Measurements from ENCODE around the gene ENOX1.

The ENOX1 gene

GRCh38 chr13:43792076-43792881 lies 5.5 kb upstream of the ENOX1 start:
- Histone ChIP-seq H3K27ac (ENCODE audit: extremely low read depth, low read depth, low read length) (no peak overlapping the region), H3K36me3 (ENCODE audit: control insufficient read depth in 2 of 2, insufficient read depth in 1 of 2, low read length in 2 of 2) (no peaks in the 10 kb centered on the region), H3K9me3 (ENCODE audit: control insufficient read depth, insufficient read depth, low read depth, low read length) (no peaks in the 10 kb centered on the region), H3K4me3 (ENCODE audit: low read depth, low read length) (no peak overlapping the region), H3K4me1 (ENCODE audit: control insufficient read depth, insufficient read depth, low read length) (no peaks in the 10 kb centered on the region)
- CTCF ChIA-PET = interaction anchor here (1.1 kb wide), 1 partner anchor 12 kb away, joined by 4 read pairs; no protein-coding TSS in a partner anchor
- POLR2A ChIA-PET = no interaction called here
- TF ChIP-seq ZNF449 (tag by site-specific recombination; IDR thresholded peaks at IDR 0.05) = peak; percentile 80; the same call in 1 of the 2 replicates
- TF ChIP-seq ZNF768 (tag by site-specific recombination; IDR thresholded peaks at IDR 0.05) = no peak
- TF ChIP-seq TCF7L2 (IDR thresholded peaks at IDR 0.05; ENCODE audit: borderline replicate concordance, low read depth, low read length) = no peak

- H3K36me3 ChIP-seq (ENCODE audit: control insufficient read depth in 2 of 2, insufficient read depth in 1 of 2, low read length in 2 of 2) = no peaks in the 10 kb centered on the region
- CTCF ChIA-PET = interaction anchor here (0.6 kb wide), 2 partner anchors 64 to 703 kb away, joined by 4 to 6 read pairs; no protein-coding TSS in a partner anchor
- no peaks in the 10 kb centered on the region for H3K9me3 ChIP-seq (ENCODE audit: control insufficient read depth, insufficient read depth, low read depth, low read length)
- POLR2A ChIA-PET = interaction anchor here (0.6 kb wide), 1 partner anchor 129 kb away, joined by 3 read pairs; no protein-coding TSS in a partner anchor
- H3K4me1 ChIP-seq (ENCODE audit: control insufficient read depth, insufficient read depth, low read length) = peaks cover 10% of the 10 kb centered on the region
- TF ChIP-seq MEIS1 (CRISPR knock-in tag; IDR thresholded peaks at IDR 0.05; ENCODE audit: borderline replicate concordance) (no peak), ZNF426 (tag by site-specific recombination; IDR thresholded peaks at IDR 0.05) (no peak), ZXDB (tag by site-specific recombination; IDR thresholded peaks at IDR 0.05) (no peak)
- no peak overlapping the region for H3K4me3 ChIP-seq (ENCODE audit: low read depth, low read length)
- H3K27ac ChIP-seq (ENCODE audit: extremely low read depth, low read depth, low read length) = no peak overlapping the region
Observed at GRCh38 chr13:43787997-43788396, 1.2 kb upstream of the ENOX1 start.

- Histone ChIP-seq H3K27ac (ENCODE audit: extremely low read depth, low read depth, low read length) (peak overlapping the region; percentile 79; the same call in 1 of the 2 replicates), H3K4me1 (ENCODE audit: control insufficient read depth, insufficient read depth, low read length) (peaks cover 10% of the 10 kb centered on the region)
- POLR2A ChIA-PET = interaction anchor here (0.6 kb wide), 1 partner anchor 128 kb away, joined by 3 read pairs; no protein-coding TSS in a partner anchor
- TF ChIP-seq ZNF548 (tag by site-specific recombination; IDR thresholded peaks at IDR 0.05) (no peak), PRDM10 (tag by site-specific recombination; IDR thresholded peaks at IDR 0.05) (no peak), ZBTB44 (tag by site-specific recombination; IDR thresholded peaks at IDR 0.05) (no peak), ZNF48 (tag by site-specific recombination; IDR thresholded peaks at IDR 0.05) (no peak), ZNF311 (tag by site-specific recombination; IDR thresholded peaks at IDR 0.05; ENCODE audit: borderline replicate concordance) (no peak), ZNF449 (tag by site-specific recombination; IDR thresholded peaks at IDR 0.05) (no peak), KLF9 (tag by site-specific recombination; IDR thresholded peaks at IDR 0.05; ENCODE audit: low read depth) (0 out of 2 replicates have a peak, but pooled peaks have one; percentile 50), EGR2 (tag by site-specific recombination; IDR thresholded peaks at IDR 0.05; ENCODE audit: low read depth) (peak; percentile 52; the same call in 1 of the 2 replicates), ZNF555 (tag by site-specific recombination; conservative IDR thresholded peaks at IDR 0.05) (no peak), KLF17 (tag by site-specific recombination; IDR thresholded peaks at IDR 0.05) (0 out of 2 replicates have a peak, but pooled peaks have one; percentile 2)
Observed at GRCh38 chr13:43787518-43787891, 733 bp upstream of the ENOX1 start.

More at GRCh38 chr13:43787518-43787891, 733 bp upstream of the ENOX1 start:
- Histone ChIP-seq H3K9me3 (ENCODE audit: control insufficient read depth, insufficient read depth, low read depth, low read length) (no peaks in the 10 kb centered on the region), H3K4me3 (ENCODE audit: low read depth, low read length) (peak overlapping the region; percentile 55), H3K36me3 (ENCODE audit: control insufficient read depth in 2 of 2, insufficient read depth in 1 of 2, low read length in 2 of 2) (no peaks in the 10 kb centered on the region)
- CTCF ChIA-PET = interaction anchor here (0.6 kb wide), 2 partner anchors 65 to 703 kb away, joined by 4 to 6 read pairs; no protein-coding TSS in a partner anchor

Data from HEK293 (cell line).